ENCODE measurements around the gene GATAD2B.
"Not testable (repeated sequence)": the region's sequence is repeated elsewhere in the genome, so short reads cannot be mapped to it uniquely, and the experiment has no call there.

GATAD2B gene

DNA sequence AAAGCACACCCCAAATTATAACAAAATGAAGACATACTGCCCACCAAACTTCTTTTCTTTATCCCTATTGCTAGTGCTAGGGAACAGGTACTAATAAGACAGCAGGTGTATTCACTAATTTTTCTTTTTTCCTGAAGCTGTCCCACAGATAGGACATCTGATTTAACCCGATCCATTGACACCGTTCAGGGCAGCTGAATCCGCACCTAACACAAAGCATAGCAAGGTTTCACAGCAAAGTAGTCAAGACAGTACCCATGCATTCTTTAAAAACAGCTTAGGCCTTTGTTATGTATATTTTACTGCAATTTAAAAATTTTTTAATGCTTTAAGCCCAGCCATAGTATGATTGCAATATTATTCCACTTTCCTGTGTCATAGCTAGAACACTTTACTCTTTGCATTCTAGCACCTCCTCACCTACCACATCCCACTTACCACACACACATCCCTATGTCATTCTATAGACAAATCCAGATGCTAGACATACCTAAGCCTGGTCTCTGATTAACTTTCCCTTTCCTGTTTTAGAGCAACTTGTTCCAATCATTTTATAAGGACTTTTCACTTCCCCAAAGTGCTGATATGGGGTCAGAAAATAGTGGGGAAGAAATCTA lies 40.4 kb downstream of the GATAD2B start:
- no peak for DNase-seq

DNA sequence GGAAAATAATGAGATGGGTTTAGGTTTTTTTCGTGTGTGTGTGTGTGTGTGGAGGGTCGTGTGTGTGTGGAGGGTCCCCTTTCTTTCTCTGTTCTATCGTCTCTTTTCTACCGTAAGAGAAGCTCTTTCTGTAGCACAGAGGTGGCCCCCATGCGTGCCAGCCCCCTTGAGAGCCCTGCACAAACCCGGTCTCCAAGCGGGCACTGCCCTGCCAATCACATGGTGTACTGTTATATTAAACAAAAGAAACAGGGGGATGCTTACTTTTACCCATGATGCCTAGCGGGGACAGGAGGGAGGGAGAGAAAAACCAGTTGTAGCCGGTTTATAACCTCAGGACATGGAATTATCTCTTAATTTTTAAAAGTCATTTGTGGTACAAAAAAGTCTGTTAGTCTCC lies 41.0 kb downstream of the GATAD2B start:
- no peak for DNase-seq

DNA sequence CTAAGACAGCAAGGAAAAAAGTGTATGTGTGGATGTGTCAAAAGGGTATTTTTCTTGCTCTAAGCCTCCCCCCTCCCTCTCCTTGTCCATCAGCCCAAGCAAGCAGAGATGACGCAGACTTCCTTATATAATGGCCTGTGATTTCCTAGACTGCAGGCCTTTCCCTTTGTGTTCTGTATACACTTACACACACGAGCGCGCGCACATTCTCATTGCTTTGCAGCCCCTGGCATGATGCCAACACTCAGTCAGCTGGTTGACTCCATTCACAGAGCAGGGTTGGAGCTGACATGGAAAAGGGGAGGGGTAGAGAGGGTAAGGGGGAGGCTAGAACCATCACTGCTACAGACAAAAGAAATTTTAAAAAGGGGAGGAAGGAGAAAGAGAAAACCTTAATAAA lies 41.8 kb downstream of the GATAD2B start:
- DNase-seq = peak; percentile 32

DNA sequence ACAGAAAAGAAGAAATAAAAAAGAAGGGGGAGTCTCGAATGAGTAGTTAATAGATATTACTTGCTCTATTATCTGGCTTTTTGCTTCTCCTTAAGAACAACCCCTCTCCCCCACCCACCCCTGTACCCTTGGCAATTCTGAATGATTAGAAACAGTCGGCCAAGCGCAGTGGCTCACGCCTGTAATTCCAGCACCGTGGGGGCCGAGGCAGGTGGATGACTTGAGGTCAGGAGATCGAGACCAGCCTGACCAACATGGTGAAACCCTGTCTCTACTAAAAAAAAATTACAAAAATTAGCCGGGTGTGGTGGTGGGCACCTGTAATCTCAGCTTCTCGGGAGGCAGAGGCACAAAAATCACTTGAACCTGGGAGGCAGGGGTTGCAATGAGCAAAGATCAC lies 42.7 kb downstream of the GATAD2B start:
- DNase-seq = no peak

DNA sequence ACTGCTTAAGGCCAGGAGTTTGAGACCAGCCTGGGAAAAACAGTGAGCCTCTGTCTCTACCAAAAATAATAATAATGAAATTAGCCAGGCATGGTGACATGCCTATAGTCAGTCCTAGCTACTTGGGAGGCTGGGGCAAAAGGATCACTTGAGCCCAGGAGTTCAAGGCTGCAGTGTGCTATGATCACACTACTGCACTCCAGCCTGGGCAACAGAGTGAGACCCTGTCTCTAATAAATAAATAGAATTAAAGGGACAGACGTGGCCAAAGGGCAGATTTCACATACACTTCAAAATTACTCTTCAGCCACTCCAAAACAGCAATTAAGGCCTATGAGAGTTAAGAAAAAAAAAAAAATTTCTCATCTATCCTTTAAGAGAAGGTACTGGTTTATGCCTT lies 45.7 kb downstream of the GATAD2B start:
- no peak for DNase-seq

GRCh38 chr1:153872934-153873333 lies 49.8 kb downstream of the GATAD2B start:
- DNase-seq = no peak

DNA sequence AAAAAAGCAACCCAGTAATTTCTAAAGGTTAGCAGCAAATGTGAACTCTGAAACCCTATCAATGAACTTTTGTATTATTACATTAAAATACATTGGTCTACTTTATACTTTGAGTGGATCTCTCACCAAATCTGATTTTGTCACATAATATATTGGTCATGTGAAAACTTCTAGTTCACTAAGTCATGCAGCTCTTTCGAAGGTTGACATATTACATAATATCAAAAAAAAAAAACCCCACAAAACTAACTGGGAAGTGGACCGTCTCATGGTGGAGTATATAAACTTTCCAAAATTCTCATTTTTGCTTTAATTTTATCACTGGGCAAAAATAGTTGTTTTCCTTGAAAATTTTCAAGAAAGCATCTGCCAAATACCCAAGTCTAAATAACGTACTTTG lies 50.4 kb downstream of the GATAD2B start:
- no peak for DNase-seq

GRCh38 chr1:153869486-153869885 lies 53.3 kb downstream of the GATAD2B start:
- DNase-seq = no peak

DNA sequence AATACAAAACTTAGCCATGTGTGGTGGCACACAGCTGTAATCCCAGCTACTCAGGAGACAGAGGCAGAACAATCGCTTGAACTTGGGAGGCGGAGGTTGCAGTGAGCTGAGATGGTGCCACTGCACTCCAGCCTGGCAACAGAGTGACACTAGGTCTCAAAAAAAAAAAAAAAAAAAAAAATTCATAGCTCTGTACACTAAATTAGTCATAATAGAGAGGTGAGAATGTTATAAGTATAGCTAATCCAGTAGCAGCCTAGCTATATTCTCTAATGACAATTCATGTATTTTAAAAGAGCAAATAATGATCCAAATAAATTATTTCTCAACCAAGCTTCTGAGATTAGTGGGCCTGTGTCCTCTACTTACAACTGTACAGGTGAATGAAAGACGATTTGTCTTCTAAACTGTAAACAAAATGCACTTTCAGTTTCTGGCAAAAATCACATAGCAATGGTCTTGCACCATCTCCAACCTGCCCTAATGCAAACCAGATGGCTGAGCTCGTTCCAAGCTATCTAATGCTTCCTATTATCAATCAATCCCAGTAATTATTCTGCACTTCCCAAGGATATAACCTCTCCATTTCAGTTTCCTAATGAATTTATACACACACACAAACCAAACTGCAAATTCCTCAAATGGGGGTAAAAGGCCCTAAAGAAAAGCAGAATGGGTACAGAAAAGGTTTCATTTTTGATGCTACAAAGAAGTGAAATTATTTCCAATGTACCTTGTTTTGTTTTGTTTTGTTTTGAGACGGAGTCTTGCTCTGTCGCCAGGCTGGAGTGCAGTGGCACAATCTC lies 56.5 kb downstream of the GATAD2B start:
- DNase-seq = no peak

DNA sequence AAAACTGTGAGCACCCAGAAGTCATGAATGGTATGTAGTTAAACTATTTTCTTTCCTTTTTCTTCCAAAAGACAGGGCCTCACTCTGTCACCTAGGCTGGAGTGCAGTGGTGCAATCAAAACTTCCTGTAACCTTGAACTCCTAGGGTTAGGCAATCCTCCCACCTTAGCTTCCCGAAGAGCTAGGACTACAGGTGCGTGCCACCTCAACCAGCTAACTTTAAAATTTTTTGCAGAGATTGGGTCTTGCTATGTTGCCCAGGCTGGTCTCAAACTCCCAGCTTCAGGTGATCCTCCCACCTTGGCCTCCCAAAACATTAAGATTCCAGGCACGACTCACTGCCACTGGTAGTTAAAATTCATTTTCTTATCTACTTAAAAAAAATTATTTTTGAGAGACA lies 62.5 kb downstream of the GATAD2B start:
- DNase-seq = no peak

DNA sequence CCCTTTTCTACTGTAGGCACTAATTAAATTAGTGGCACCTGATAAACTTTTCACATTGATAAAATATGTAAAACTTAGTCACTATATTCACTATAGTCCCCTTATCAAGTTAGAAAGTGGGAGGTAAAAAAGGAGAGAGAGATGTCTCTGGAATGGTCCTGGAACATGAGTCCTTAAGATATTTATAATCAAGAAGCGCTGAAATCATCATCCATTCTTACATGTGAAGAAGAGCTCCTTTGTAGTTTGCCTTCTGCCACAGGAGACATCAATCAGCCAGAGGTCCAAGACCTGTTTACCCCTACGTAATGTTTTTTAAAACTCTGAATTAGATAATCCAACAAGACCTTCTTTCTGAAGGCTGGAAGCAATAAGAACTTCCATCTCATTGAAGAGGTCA lies 65.3 kb downstream of the GATAD2B start:
- DNase-seq = no peak

GRCh38 chr1:153856763-153857162 lies 66.0 kb downstream of the GATAD2B start:
- no peak for DNase-seq

DNA sequence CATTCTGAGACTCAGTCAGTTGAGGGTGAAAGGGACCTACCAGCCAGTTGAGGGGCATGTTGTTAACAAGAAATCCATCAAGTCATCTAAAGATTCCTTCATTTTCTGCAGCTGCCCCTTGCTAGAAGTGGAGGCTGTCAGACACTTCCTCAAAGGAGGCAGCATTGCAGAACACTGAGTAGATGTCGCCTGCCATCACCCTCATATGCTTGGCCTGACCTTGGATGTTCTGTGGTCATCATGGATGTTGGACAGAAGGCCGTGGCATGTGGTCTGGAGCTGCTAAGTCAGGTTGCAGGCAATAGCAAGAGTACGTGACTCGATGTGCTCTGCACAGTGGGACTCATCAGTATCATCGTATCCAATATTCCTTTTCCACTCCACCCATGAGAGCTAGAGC lies 70.6 kb downstream of the GATAD2B start:
- DNase-seq = no peak

DNA sequence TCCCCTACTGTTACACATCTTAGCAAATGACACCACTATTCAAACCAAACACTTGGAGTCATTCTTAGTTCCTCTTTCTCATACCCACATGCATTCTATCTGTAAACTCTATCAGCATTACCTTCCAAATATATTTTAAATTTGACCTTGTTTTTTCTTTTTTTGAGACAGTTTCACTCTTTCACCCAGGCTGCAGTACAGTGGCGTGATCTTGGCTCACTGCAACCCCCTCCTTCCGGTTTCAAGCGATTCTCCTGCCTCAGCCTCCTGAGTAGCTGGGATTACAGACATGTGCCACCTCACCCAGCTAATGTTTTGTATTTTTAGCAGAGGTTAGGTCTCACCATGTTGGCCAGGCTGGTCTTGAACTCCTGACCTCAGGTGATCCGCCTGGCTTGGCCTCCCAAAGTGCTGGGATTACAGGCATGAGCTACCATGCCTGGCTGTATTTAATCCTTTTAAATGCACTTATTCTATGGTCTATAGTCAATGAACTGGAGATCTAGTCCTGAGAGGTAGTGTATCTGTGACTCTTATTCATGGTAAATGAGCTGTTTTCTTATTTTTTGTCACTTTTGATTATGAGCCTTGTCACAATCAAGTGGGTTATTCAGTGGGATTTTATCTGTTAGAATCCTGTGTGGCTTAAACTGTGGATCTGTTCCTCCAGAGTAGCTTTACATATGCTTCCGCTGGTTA lies 73.1 kb downstream of the GATAD2B start:
- peak; percentile 22 for DNase-seq

DNA sequence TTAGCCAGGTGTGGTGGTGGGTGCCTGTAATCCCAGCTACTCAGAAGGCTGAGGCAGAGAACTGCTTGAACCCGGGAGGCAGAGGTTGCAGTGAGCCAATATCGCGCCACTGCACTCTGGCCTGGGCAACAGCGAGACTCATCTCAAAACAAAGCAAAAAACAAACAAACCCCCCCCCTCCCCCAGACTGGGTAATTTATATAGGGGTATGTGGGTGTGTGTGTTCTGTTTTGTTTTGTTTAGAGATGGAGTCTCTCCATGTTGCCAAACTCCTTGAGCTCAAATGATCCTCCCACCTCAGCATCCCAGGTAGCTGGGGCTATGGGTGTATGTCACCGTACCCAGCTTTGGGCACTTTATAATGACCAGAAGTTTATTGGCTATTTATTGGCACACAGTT lies 74.0 kb downstream of the GATAD2B start:
- DNase-seq = no peak

DNA sequence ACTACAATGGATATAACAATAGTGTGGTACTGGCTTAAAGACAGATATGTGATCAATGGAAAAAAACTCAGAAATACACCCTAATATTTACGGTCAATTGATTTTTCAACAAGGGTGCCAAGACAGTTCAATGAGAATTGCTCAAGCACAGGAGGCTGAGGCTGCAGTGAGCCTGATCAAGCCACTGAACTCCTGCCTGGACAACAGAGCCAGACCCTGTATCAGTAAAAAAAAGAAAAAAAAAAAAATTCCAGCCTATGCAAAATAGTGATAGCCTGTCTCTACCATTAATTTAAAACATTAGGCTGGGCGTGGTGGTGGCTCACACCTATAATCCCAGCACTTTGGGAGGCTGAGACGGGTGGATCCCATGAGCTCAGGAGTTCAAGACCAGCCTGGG lies 77.6 kb downstream of the GATAD2B start:
- DNase-seq = no peak

GRCh38 chr1:153844349-153844748 lies 78.4 kb downstream of the GATAD2B start:
- DNase-seq = not testable (repeated sequence)

GRCh38 chr1:153842006-153842471 lies 80.7 kb downstream of the GATAD2B start:
- DNase-seq = no peak

GRCh38 chr1:153841463-153841994 lies 81.2 kb downstream of the GATAD2B start:
- DNase-seq = no peak

DNA sequence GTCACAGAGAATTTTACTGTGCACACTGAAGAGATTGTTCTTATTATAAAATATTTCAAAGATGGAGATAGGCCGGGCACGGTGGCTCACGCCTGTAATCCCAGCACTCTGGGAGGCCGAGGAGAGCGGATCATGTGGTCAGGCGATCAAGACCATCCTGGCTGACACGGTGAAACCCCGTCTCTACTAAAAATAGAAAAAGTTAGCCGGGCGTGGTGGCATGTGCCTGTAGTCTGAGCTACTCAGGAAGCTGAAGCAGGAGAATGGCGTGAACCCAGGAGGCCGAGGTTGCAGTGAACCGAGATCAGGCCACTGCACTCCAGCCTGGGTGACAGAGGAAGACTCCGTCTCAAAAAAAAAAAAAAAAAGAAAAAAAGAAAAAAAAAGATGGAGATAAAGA lies 82.0 kb downstream of the GATAD2B start:
- DNase-seq = not testable (repeated sequence)

DNA sequence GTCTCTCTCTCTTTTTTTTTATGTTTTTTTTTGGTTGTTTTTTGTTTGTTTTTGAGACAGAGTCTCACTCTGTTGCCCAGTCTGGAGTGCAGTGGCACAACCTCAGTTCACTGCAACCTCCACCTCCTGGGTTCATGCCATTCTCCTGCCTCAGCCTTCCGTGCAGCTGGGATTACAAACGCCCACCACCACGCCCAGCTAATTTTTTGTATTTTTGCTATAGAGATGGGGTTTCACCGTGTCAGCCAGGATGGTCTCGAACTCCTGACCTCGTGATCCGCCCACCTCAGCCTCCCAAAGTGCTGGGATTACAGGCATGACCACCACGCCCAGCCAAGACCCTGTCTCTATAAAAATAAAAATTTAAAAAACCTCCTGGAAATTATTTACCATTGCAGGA lies 88.8 kb downstream of the GATAD2B start:
- not testable (repeated sequence) for DNase-seq

DNA sequence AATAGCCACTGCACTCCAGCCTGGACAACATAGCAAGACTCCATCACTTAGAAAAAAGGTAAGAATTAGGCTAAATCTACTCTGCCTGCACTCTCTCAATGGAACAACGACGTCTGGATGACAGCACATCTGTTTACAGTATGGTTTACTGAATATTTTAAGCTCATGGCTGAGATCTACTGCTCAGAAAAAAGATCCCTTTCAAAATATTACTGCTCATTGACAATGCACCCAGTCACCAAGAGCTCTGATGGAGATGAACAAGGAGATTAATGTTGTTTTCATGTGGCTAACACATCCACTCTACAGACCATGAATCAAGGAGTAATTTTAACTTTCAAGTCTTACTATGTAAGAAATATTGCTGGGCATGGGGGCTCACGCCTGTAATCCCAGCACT lies 89.6 kb downstream of the GATAD2B start:
- DNase-seq = no peak

- DNase-seq = no peak
Observed at GRCh38 chr1:153832293-153832692, 90.5 kb downstream of the GATAD2B start.

DNA sequence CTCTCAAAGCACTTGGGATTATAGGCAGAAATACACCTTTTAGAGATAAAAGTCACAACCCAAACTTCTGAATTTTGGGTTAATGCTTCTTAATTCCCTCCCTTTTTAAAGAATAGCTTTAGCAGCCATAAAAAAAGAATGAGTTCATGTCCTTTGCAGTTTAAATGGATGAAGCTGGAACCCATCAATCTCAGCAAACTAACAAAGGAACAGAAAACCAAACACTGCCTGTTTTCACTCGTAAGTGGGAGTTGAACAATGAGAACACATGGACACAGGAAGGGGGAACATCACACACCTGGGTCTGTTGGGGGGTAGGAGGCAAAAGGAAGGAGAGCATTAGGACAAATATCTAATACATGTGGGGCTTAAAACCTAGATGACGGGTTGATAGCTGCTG lies 91.7 kb downstream of the GATAD2B start:
- DNase-seq = no peak

All from activated naive CD4-positive, alpha-beta T cell treated with anti-CD3 and anti-CD28 coated beads, Interleukin-2, amount 50 U/mL, for 16 hours (primary cell).